Liver (tissue), 3 donors: ENCODE measurements around the gene METTL8.

ENCODE experiments used
- GABPA ChIP-seq, 2 donors: IDR thresholded peaks in 1 of 2; conservative IDR thresholded peaks in 1 of 2; 2 replicates each; pipeline ENCODE4 v1.6.1; 2016; ENCODE audit warnings: antibody characterized with exemption in 2 of 2, mild to moderate bottlenecking in 1 of 2, moderate library complexity in 1 of 2
- JUND ChIP-seq, 2 donors: IDR thresholded peaks; 2 replicates each; pipeline ENCODE4 v1.6.1; 2016; ENCODE audit warnings: antibody characterized with exemption in 2 of 2
- TF ChIP-seq, protein P1 (sequence below): fragments of 150-350 bp; IDR thresholded peaks from 2 replicates; pipeline ENCODE4 v1.5.1; 2017; ENCODE audit warnings: improper control_type of control experiment, low read depth, low read length; ENCODE audit not compliant: missing input control
- donor health status: healthy.
- donor health status: healthy.

DNA sequence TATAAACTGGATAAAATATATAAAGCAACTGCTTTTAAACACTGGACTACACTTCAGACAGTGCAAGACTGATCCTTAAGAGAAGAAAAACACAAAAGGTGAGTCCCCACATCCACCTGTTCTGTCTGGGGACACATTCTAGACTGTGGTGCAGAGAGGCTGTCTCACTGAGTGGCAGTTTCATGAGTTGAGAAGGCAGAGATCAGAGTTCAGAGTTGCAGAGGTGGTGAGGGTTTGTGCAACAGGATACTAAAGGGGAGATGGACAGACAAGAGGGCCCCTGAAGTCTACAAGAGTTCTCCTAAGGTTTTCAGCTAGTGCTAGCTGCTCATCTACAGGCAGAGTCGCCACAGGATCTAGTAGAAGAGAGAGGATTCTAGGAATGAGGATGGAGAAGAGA lies 68.0 kb downstream of the METTL8 start:
- TF ChIP-seq JUND (IDR thresholded peaks at IDR 0.05) (no peak), GABPA (IDR thresholded peaks at IDR 0.05 in 1 of 2, conservative IDR thresholded peaks at IDR 0.05 in 1 of 2) (no peak)
- TF ChIP-seq, protein P1, sequence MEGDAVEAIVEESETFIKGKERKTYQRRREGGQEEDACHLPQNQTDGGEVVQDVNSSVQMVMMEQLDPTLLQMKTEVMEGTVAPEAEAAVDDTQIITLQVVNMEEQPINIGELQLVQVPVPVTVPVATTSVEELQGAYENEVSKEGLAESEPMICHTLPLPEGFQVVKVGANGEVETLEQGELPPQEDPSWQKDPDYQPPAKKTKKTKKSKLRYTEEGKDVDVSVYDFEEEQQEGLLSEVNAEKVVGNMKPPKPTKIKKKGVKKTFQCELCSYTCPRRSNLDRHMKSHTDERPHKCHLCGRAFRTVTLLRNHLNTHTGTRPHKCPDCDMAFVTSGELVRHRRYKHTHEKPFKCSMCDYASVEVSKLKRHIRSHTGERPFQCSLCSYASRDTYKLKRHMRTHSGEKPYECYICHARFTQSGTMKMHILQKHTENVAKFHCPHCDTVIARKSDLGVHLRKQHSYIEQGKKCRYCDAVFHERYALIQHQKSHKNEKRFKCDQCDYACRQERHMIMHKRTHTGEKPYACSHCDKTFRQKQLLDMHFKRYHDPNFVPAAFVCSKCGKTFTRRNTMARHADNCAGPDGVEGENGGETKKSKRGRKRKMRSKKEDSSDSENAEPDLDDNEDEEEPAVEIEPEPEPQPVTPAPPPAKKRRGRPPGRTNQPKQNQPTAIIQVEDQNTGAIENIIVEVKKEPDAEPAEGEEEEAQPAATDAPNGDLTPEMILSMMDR: no peak
